CD14-positive monocyte (primary cell): Measurements from ENCODE around the gene MAST1. TPM values are rescaled to one million over a fixed set of nuclear protein-coding genes. Genes with fewer than 3 reads are reported as not detected.

ENCODE experiments used
- DNase-seq, 3 donors: peaks; one replicate each; pipeline ENCODE4 v3.0.0-alpha.2; 2011 to 2022
- H2AFZ ChIP-seq: 2 replicates; pipeline ENCODE4 v1.6.0; 2012; ENCODE audit warnings: mild to moderate bottlenecking, low read depth, low read length, inconsistent platforms; ENCODE audit not compliant: insufficient read depth, poor library complexity, severe bottlenecking
- H3K27ac ChIP-seq, 2 donors: 1 replicate in 1 of 2; 2 replicates in 1 of 2; pipeline ENCODE4 v1.5.1; 2012 to 2013; ENCODE audit warnings: low read length in 2 of 2, control low read depth in 1 of 2, inconsistent platforms in 1 of 2, low read depth in 1 of 2, mild to moderate bottlenecking in 1 of 2
- H3K27me3 ChIP-seq, 2 donors: one replicate each; pipeline versions ENCODE4 v1.6.0 to v1.6.1; 2011 to 2013; ENCODE audit warnings: low read length in 2 of 2; ENCODE audit not compliant: control insufficient read depth in 2 of 2, insufficient read depth in 2 of 2
- H3K36me3 ChIP-seq, 2 donors: replicated peaks in 1 of 2; 1 replicate in 1 of 2; 2 replicates in 1 of 2; pipeline versions ENCODE4 v1.5.1 to v1.6.1; 2012 to 2013; ENCODE audit warnings: low read length in 2 of 2, control low read depth in 1 of 2, inconsistent platforms in 1 of 2, mild to moderate bottlenecking in 1 of 2; ENCODE audit not compliant: insufficient read depth in 2 of 2, control insufficient read depth in 1 of 2
- H3K4me1 ChIP-seq, 2 donors: 1 replicate in 1 of 2; 2 replicates in 1 of 2; pipeline versions ENCODE4 v1.5.1 to v1.6.1; 2012 to 2013; ENCODE audit warnings: low read length in 2 of 2, control low read depth in 1 of 2, inconsistent platforms in 1 of 2, mild to moderate bottlenecking in 1 of 2, moderate library complexity in 1 of 2; ENCODE audit not compliant: insufficient read depth in 2 of 2, control insufficient read depth in 1 of 2
- H3K4me2 ChIP-seq: replicated peaks from 2 replicates; pipeline ENCODE3; 2012; ENCODE audit warnings: low read length, moderate library complexity, mild to moderate bottlenecking; ENCODE audit not compliant: poor library complexity, severe bottlenecking; ENCODE audit errors: extremely low read depth
- H3K4me3 ChIP-seq, 3 experiments: fragments of 200-600 bp in 1 of 3; sonication (generic) in 1 of 3; replicated peaks in 1 of 3; 1 replicate in 2 of 3; 2 replicates in 1 of 3; pipeline ENCODE4 v1.5.1; 2011 to 2013; ENCODE audit warnings: low read length in 3 of 3, mild to moderate bottlenecking in 3 of 3, control low read depth in 2 of 3, low read depth in 2 of 3, inconsistent platforms in 1 of 3, moderate library complexity in 1 of 3
- H3K79me2 ChIP-seq: 2 replicates; pipeline ENCODE4 v1.6.0; 2012; ENCODE audit warnings: mild to moderate bottlenecking, control low read depth, inconsistent platforms, low read length, moderate library complexity; ENCODE audit not compliant: insufficient read depth
- H3K9ac ChIP-seq: 2 replicates; pipeline ENCODE4 v1.6.0; 2017; ENCODE audit warnings: low read length, mild to moderate bottlenecking; ENCODE audit not compliant: insufficient read depth, poor library complexity, severe bottlenecking
- H3K9me3 ChIP-seq, 2 donors: replicated peaks in 1 of 2; 1 replicate in 1 of 2; 2 replicates in 1 of 2; pipeline versions ENCODE4 v1.5.1 to v1.6.1; 2012 to 2013; ENCODE audit warnings: low read length in 2 of 2, control low read depth in 1 of 2; ENCODE audit not compliant: control insufficient read depth in 1 of 2, insufficient read depth in 1 of 2
- H4K20me1 ChIP-seq: 2 replicates; pipeline ENCODE4 v1.6.0; 2012; ENCODE audit warnings: mild to moderate bottlenecking, low read length, control low read depth, moderate library complexity; ENCODE audit not compliant: insufficient read depth
- H3K27ac Mint-ChIP-seq, 7 donors: one replicate each; pipeline ENCODE4 v1.8.0; 2020; ENCODE audit warnings: mild to moderate bottlenecking in 7 of 7, mixed read lengths in 7 of 7, moderate library complexity in 6 of 7, inconsistent platforms in 2 of 7
- H3K27me3 Mint-ChIP-seq, 3 donors: one replicate each; pipeline ENCODE4 v1.8.0; 2021 to 2022; ENCODE audit warnings: low read depth in 3 of 3, mild to moderate bottlenecking in 3 of 3, mixed read lengths in 3 of 3, moderate library complexity in 3 of 3, inconsistent platforms in 1 of 3
- H3K36me3 Mint-ChIP-seq, 2 donors: one replicate each; pipeline ENCODE4 v1.8.0; 2020; ENCODE audit warnings: mixed read lengths in 2 of 2, inconsistent platforms in 1 of 2, mild to moderate bottlenecking in 1 of 2
- H3K4me1 Mint-ChIP-seq: one replicate; pipeline ENCODE4 v1.8.0; 2020; ENCODE audit warnings: mild to moderate bottlenecking, mixed read lengths
- H3K4me3 Mint-ChIP-seq, 2 donors: one replicate each; pipeline ENCODE4 v1.8.0; 2020; ENCODE audit warnings: mild to moderate bottlenecking in 2 of 2, mixed read lengths in 2 of 2, moderate library complexity in 1 of 2
- H3K9me3 Mint-ChIP-seq, 7 donors: one replicate each; pipeline ENCODE4 v1.8.0; 2020 to 2022; ENCODE audit warnings: mixed read lengths in 7 of 7, mild to moderate bottlenecking in 6 of 7, moderate library complexity in 6 of 7, inconsistent platforms in 2 of 7
- CTCF ChIP-seq: fragments of 200-600 bp; IDR thresholded peaks from one replicate; pipeline ENCODE4 v1.8.0; 2022; ENCODE audit warnings: antibody characterized with exemption, mild to moderate bottlenecking
- WGBS: methylation state at CpG from one replicate; pipeline ENCODE4 v1.1.5; 2013; ENCODE audit warnings: missing lambda C conversion rate; ENCODE audit not compliant: insufficient coverage; 5-methylcytosine and 5-hydroxymethylcytosine counted together
- intact Hi-C, 2 donors: fragments of 100-400 bp; cut with micrococcal nuclease; formaldehyde crosslinking; loops; one replicate each; pipeline versions ENCODE4 v1.15.0 to v1.15.1; 2023
- polyA plus RNA-seq, 3 donors: library from polyadenylated mRNA; depleted of rRNA in 1 of 3; unstranded in 2 of 3; stranded (reverse) in 1 of 3; fragments of 300-500 nt in 2 of 3; fragments of >200 nt in 1 of 3; fragmentation: Illumina TruSeq in 2 of 3; gene quantifications; 1 replicate in 2 of 3; 2 replicates in 1 of 3; pipeline ENCODE4 v1.2.3, GENCODE V29; 2012 to 2021

The MAST1 gene
- polyA plus RNA-seq, 3 donors: 0.28 to 3.6 (median 1.1) TPM

- Histone ChIP-seq H3K36me3 (no peaks in the 10 kb centered on the region), H3K4me2 (peak overlapping the region; percentile 80), H3K4me1 (peaks cover 25 to 32% of the 10 kb centered on the region in 2 donors), H3K79me2 (no peaks in the 10 kb centered on the region), H2AFZ (peak overlapping the region; percentile 84), H3K4me3 (peak overlapping the region; percentile 44 to 81 (median 45)), H3K27ac (no peak overlapping the region), H3K9me3 (no peaks in the 10 kb centered on the region), H3K9ac (peak overlapping the region; percentile 68), H3K27me3 (peaks cover 4 to 34% of the 10 kb centered on the region in 2 donors), H4K20me1 (peaks cover 2% of the 10 kb centered on the region)
- intact Hi-C loops: no loop called here
- 16% methylated on average over 37 of the region's 38 CpGs for WGBS
- H3K9me3 Mint-ChIP-seq: peaks cover 0 to 6% (median 2%) of the 10 kb centered on the region in 7 donors
- H3K4me3 Mint-ChIP-seq: peak overlapping the region; percentile 82 to 91
- H3K36me3 Mint-ChIP-seq: peaks cover 8 to 24% of the 10 kb centered on the region in 2 donors
- peaks cover 14 to 31% (median 25%) of the 10 kb centered on the region in 3 donors for H3K27me3 Mint-ChIP-seq
- H3K4me1 Mint-ChIP-seq: peaks cover 28% of the 10 kb centered on the region
- peak in 1 of 3 donors; percentile 32 for DNase-seq
- TF ChIP-seq CTCF: no peak
- peak overlapping the region in 2 of 7 donors; percentile 25 to 43 for H3K27ac Mint-ChIP-seq
Measured at GRCh38 chr19:12800923-12801465, 37.3 kb upstream of the MAST1 start.

GRCh38 chr19:12801466-12802266 lies 36.6 kb upstream of the MAST1 start, which contains the start of the genes PRDX2 and THSD8:
TSS of gene PRDX2 (minus strand) at chr19:12801800. CDS start at chr19:12801261, 539 bp downstream.
TSS of gene THSD8 (plus strand) at chr19:12802069. CDS start at chr19:12802072, 3 bp downstream.
- H3K4me2 ChIP-seq: peak within 1 kb of the TSS; percentile 80
- Mint-ChIP-seq H3K4me3 (peak within 1 kb of the TSS; percentile 82 to 91), H3K36me3 (peaks cover 8 to 24% of the 10 kb centered on the region in 2 donors), H3K27ac (peak within 1 kb of the TSS in 3 of 7 donors; percentile 12 to 43 (median 25)), H3K4me1 (peaks cover 26% of the 10 kb centered on the region), H3K27me3 (peaks cover 14 to 31% (median 25%) of the 10 kb centered on the region in 3 donors), H3K9me3 (peaks cover 0 to 6% (median 0%) of the 10 kb centered on the region in 7 donors)
- peak in 2 of 3 donors; percentile 29 to 37 for DNase-seq
- peak within 1 kb of the TSS; percentile 44 to 81 (median 45) for H3K4me3 ChIP-seq
- H2AFZ ChIP-seq: peak within 1 kb of the TSS; percentile 84
- peaks cover 23 to 33% of the 10 kb centered on the region in 2 donors for H3K4me1 ChIP-seq
- peaks cover 4 to 34% of the 10 kb centered on the region in 2 donors for H3K27me3 ChIP-seq
- no peaks in the 10 kb centered on the region for H3K36me3 ChIP-seq
- H3K9ac ChIP-seq: peak within 1 kb of the TSS; percentile 68
- H3K9me3 ChIP-seq: no peaks in the 10 kb centered on the region
- intact Hi-C loops: no loop called here
- WGBS: under 1% methylated on average over 77 of the region's 78 CpGs
- TF ChIP-seq CTCF: no peak
- H3K27ac ChIP-seq: no peak within 1 kb of the TSS
- no peaks in the 10 kb centered on the region for H3K79me2 ChIP-seq
- H4K20me1 ChIP-seq: no peaks in the 10 kb centered on the region
